GM12891 (cell line): Measurements from ENCODE around the gene RC3H1.

Experiments used
- POLR2A ChIP-seq: IDR thresholded peaks from 2 replicates; pipeline ENCODE4 v1.6.1; 2011; ENCODE audit warnings: low read depth, low read length, control low read depth
- POLR2AphosphoS5 ChIP-seq: IDR thresholded peaks from 2 replicates; pipeline ENCODE4 v1.6.1; 2011; ENCODE audit warnings: low read depth, low read length, control low read depth
- SPI1 ChIP-seq: IDR thresholded peaks from 2 replicates; pipeline ENCODE4 v1.6.1; 2011; ENCODE audit warnings: low read depth, low read length, control low read depth
- TAF1 ChIP-seq: IDR thresholded peaks from 2 replicates; pipeline ENCODE4 v1.6.1; 2011; ENCODE audit warnings: low read depth, low read length, control low read depth

- TF ChIP-seq POLR2A (peak; percentile 77), POLR2AphosphoS5 (peak; percentile 83), SPI1 (peak; percentile 61), TAF1 (peak; percentile 90)
Observed at GRCh38 chr1:174022080-174022975, at the start of gene RC3H1.
